ENCODE data around the gene ANP32E. TPM values are rescaled to one million over a fixed set of nuclear protein-coding genes. Genes with fewer than 3 reads are reported as not detected.
"Not testable (repeated sequence)": the region's sequence is repeated elsewhere in the genome, so short reads cannot be mapped to it uniquely, and the experiment has no call there.

The ANP32E gene
- total RNA-seq, 3 donors from 2014 or later: 16.5 to 21.6 (median 18.6) TPM

- Histone ChIP-seq H3K4me1 (no peaks in the 10 kb centered on the region), H3K36me3 (no peaks in the 10 kb centered on the region), H3K9me3 (no peaks in the 10 kb centered on the region), H3K27me3 (no peaks in the 10 kb centered on the region), H3K27ac (no peak overlapping the region), H3K4me3 (no peak overlapping the region)
- DNase-seq (ENCODE audit: low spot score in 2 of 2): no peak
- no peak for TF ChIP-seq POLR2AphosphoS5 (IDR thresholded peaks at IDR 0.05)
- no peak for TF ChIP-seq POLR2A (IDR thresholded peaks at IDR 0.05)
- intact Hi-C loops (cut with DNase I; ENCODE audit: low total_unique reads): no loop called here
Observed at GRCh38 chr1:150249936-150250335, 14.0 kb upstream of the ANP32E start.

GRCh38 chr1:150243003-150243402 is 7.1 kb upstream of the ANP32E start:
- Histone ChIP-seq H3K36me3 (no peaks in the 10 kb centered on the region), H3K4me3 (no peak overlapping the region), H3K27ac (no peak overlapping the region), H3K27me3 (no peaks in the 10 kb centered on the region), H3K9me3 (no peaks in the 10 kb centered on the region), H3K4me1 (no peaks in the 10 kb centered on the region)
- no peak for TF ChIP-seq POLR2AphosphoS5 (IDR thresholded peaks at IDR 0.05)
- no peak for TF ChIP-seq CTCF (IDR thresholded peaks at IDR 0.05)
- TF ChIP-seq POLR2A (IDR thresholded peaks at IDR 0.05): no peak
- DNase-seq (ENCODE audit: low spot score in 2 of 2): peak in 1 of 2 donors; percentile 14
- intact Hi-C loops (cut with DNase I; ENCODE audit: low total_unique reads): no loop called here

- DNase-seq (ENCODE audit: low spot score in 2 of 2): peak in 1 of 2 donors; percentile 49
- intact Hi-C loops (cut with DNase I; ENCODE audit: low total_unique reads): no loop called here
Observed at GRCh38 chr1:150237746-150238145, 1.8 kb upstream of the ANP32E start.

GRCh38 chr1:150237176-150237575 is 1.3 kb upstream of the ANP32E start:
- H3K27me3 ChIP-seq; H3K27ac ChIP-seq; intact Hi-C loops (cut with DNase I; ENCODE audit: low total_unique reads); H3K36me3 ChIP-seq; H3K9me3 ChIP-seq; H3K4me1 ChIP-seq: not testable (repeated sequence)
- H3K4me3 ChIP-seq: peak overlapping the region in 1 of 3 donors; percentile 89
- DNase-seq (ENCODE audit: low spot score in 2 of 2): peak in 1 of 2 donors; percentile 14

More at GRCh38 chr1:150237746-150238145, 1.8 kb upstream of the ANP32E start:
- Histone ChIP-seq H3K27ac (no peak overlapping the region), H3K27me3 (no peaks in the 10 kb centered on the region), H3K9me3 (no peaks in the 10 kb centered on the region), H3K36me3 (no peaks in the 10 kb centered on the region), H3K4me1 (no peaks in the 10 kb centered on the region), H3K4me3 (no peak overlapping the region)
- TF ChIP-seq POLR2AphosphoS5 (IDR thresholded peaks at IDR 0.05) (no peak), CTCF (IDR thresholded peaks at IDR 0.05) (no peak), POLR2A (IDR thresholded peaks at IDR 0.05) (no peak)

- no peaks in the 10 kb centered on the region for H3K36me3 ChIP-seq
- intact Hi-C loops (cut with DNase I; ENCODE audit: low total_unique reads): no loop called here
- H3K9me3 ChIP-seq: no peaks in the 10 kb centered on the region
- no peak for DNase-seq (ENCODE audit: low spot score in 2 of 2)
- H3K27ac ChIP-seq: no peak overlapping the region
- TF ChIP-seq POLR2AphosphoS5 (IDR thresholded peaks at IDR 0.05) (no peak), CTCF (IDR thresholded peaks at IDR 0.05) (no peak), POLR2A (IDR thresholded peaks at IDR 0.05) (no peak)
- H3K27me3 ChIP-seq: no peaks in the 10 kb centered on the region
- peak overlapping the region; percentile 64 to 97 (median 89) for H3K4me3 ChIP-seq
- H3K4me1 ChIP-seq: no peaks in the 10 kb centered on the region
Observed at GRCh38 chr1:150236614-150237100, 745 bp upstream of the ANP32E start.

- no peaks in the 10 kb centered on the region for H3K27me3 ChIP-seq
- H3K36me3 ChIP-seq: no peaks in the 10 kb centered on the region
- H3K4me3 ChIP-seq: peak overlapping the region; percentile 64 to 97 (median 89)
- peak in 1 of 2 donors; percentile 47 for DNase-seq (ENCODE audit: low spot score in 2 of 2)
- TF ChIP-seq POLR2AphosphoS5 (IDR thresholded peaks at IDR 0.05) (no peak), POLR2A (IDR thresholded peaks at IDR 0.05) (no peak), CTCF (IDR thresholded peaks at IDR 0.05) (no peak)
- no peaks in the 10 kb centered on the region for H3K4me1 ChIP-seq
- no peaks in the 10 kb centered on the region for H3K9me3 ChIP-seq
- intact Hi-C loops (cut with DNase I; ENCODE audit: low total_unique reads): no loop called here
- H3K27ac ChIP-seq: peak overlapping the region; percentile 98 to 99
Observed at GRCh38 chr1:150235294-150235851, 539 bp downstream of the ANP32E start.
